Fibroblast of lung (primary cell): Measurements from ENCODE around the gene CACNA2D3.

ENCODE experiments used
- CTCF ChIP-seq, 2 donors: IDR thresholded peaks in 1 of 2; conservative IDR thresholded peaks in 1 of 2; 1 replicate in 1 of 2; 2 replicates in 1 of 2; pipeline ENCODE4 v1.5.1; 2011 to 2012; ENCODE audit warnings: low read length in 2 of 2, control low read depth in 1 of 2, inconsistent platforms in 1 of 2, low read depth in 1 of 2, mild to moderate bottlenecking in 1 of 2
- EZH2 ChIP-seq: IDR thresholded peaks from 2 replicates; pipeline ENCODE4 v1.5.1; 2012; ENCODE audit warnings: low read length, control low read depth, mild to moderate bottlenecking; ENCODE audit errors: missing control alignments

GRCh38 chr3:54957711-54958110 lies 835.4 kb downstream of the CACNA2D3 start:
- TF ChIP-seq CTCF (conservative IDR thresholded peaks at IDR 0.05 in 1 of 2, IDR thresholded peaks at IDR 0.05 in 1 of 2; ENCODE audit: low read depth in 1 of 2, low read length in 2 of 2) (no peak), EZH2 (no peak)
